ENCODE data around the gene SYS1.

Gene SYS1

GRCh38 chr20:45392733-45393132 is 29.8 kb downstream of the SYS1 start:
- no peak for DNase-seq

- DNase-seq = no peak
Observed at GRCh38 chr20:45394221-45395113, 31.5 kb downstream of the SYS1 start.

GRCh38 chr20:45395114-45395415 is 32.1 kb downstream of the SYS1 start:
- DNase-seq = no peak

DNA sequence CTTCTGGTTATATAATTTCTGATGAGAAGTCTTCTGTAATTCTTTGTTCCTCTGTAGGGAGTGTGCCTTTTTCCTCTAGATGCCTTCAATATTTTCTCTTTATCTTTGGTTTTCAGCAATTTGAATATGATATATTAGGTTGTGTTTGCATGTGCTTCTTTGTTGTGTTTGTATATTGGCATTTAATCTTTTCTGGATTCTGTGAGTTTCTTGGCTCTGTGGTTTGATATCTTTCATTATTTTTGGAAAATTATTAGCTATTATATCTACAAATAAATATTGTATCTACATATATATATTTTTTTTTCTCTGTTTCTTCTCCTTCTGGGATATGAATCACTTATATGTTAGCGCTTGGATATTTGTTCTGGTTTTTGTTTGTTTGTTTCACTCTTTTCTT is 36.1 kb downstream of the SYS1 start:
- DNase-seq = no peak

DNA sequence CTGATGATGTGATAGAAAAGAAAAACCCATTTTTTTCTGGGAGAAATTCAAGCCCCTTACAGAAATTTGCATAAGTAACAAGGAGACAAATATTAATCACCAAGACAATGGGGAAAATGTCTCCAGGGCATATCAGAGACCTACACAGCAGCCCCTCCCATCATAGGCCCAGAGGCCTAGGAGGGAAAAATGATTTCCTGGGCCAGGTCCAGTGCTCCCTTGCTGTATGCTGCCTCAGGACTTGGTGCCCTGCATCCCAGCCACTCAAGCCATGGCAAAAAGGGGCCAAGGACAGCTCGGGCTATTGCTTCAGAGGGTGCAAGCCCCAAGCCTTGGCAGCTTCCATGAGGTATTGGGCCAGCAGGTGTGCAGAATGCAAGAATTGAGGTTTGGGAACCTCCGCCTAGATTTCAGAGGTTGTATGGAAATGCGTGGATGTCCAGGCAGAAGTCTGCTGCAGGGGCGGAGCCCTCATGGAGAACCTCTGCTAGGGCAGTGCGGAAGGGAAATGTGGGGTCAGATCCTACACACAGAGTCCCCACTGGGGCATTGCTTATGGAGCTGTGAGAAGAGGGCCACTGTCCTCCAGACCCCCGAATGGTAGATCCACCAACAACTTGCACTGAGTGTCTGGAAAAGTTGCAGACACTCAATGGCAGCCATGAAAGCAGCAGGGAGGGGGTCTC is 37.5 kb downstream of the SYS1 start:
- DNase-seq = no peak

DNA sequence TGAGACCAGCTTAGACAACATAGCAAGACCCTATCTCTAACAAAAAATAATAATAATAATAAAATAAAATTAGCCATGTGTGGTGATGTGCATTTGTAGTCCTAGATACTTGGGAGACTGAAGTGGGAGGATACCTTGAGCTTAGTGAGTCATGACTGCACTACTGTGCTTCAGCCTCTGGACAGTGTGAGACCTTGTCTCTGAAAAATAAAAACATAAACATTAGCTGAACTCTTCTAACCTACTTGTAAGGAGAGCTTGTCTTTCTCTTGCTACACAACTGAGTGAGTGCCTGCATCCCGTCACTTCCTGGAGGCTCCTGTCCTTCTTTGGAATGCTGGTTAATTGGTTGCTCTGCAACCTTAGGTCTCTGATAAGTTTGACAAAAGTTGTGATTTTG is 40.0 kb downstream of the SYS1 start:
- no peak for DNase-seq

GRCh38 chr20:45404438-45404837 is 41.5 kb downstream of the SYS1 start:
- no peak for DNase-seq

GRCh38 chr20:45405571-45406259 is 42.8 kb downstream of the SYS1 start:
- DNase-seq = no peak

- peak; percentile 16 to 52 (median 34) for DNase-seq
Observed at GRCh38 chr20:45406260-45407066, 43.5 kb downstream of the SYS1 start.

- DNase-seq = peak in 3 of 6 experiments; percentile 29 to 37 (median 36)
Observed at GRCh38 chr20:45407067-45407745, 44.2 kb downstream of the SYS1 start.

GRCh38 chr20:45407783-45408645 is 45.1 kb downstream of the SYS1 start, which contains the start of gene DBNDD2:
Gene DBNDD2 (plus strand): TSS chr20:45408289. CDS start chr20:45408468, 179 bp downstream.
- peak in 3 of 6 experiments; percentile 21 to 34 (median 29) for DNase-seq

DNA sequence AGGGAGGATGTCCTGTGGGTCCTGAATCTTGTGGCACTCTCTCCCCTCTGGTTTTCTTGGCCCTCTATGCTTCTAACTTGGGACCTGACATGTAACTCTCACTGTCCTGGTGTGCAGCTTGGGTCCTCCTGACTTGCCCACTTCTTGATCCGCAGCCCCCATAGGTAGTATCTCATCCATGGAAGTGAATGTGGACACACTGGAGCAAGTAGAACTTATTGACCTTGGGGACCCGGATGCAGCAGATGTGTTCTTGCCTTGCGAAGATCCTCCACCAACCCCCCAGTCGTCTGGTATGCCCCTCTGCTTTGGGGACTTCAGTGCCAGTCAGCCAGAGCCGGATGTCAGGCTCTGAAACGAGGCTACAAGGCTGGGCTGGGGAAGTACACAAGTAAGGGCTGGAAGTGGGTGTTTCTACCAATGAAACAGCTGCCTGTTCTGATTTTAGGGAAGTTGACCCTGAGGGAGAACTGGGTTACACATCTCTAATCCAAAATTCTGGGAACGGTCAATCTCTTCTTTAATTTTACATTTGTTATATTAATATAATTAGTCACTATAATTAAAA is 45.8 kb downstream of the SYS1 start:
- peak in 1 of 6 experiments; percentile 9 for DNase-seq

DNA sequence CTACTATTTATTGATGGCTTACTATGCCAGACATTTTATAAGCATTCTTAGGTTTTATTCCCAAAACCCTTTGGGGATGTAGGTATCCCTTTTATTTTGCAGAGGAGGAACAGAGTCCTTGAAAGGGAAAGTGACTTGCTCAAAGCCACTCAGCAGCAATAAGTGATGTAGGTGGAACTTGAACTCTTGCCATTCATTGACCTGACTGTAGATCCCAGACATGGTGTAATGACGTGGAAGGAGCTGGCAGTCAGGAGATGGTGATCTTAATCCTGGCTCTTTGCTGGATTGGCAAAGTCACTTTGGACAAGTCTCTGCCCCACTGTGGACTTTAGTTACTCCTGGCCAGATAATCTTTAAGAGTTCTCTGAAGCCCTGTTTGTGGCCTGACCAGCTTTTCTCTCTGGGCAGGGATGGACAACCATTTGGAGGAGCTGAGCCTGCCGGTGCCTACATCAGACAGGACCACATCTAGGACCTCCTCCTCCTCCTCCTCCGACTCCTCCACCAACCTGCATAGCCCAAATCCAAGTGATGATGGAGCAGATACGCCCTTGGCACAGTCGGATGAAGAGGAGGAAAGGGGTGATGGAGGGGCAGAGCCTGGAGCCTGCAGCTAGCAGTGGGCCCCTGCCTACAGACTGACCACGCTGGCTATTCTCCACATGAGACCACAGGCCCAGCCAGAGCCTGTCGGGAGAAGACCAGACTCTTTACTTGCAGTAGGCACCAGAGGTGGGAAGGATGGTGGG is 46.7 kb downstream of the SYS1 start:
- no peak for DNase-seq

- no peak for DNase-seq
Observed at GRCh38 chr20:45410887-45411286, 47.9 kb downstream of the SYS1 start.

DNA sequence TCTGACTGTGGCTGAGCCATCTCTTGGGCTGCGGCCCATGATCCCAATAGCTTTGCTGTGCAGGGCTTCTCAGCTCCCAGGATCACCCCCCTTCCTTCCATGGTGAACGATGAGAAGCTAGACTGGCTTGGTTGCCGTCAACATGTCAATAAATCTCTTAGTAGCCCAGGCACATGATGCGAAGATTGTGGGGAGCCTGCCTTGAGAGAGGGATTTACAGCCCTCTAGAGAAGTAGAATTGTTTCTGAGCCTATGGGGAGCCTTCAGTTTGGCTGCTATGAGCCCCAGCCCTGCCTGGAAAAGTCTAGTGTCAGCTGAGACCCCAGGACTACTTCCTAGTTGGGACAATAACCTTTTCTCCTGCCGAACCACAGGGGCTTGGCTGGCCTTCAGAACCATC is 49.7 kb downstream of the SYS1 start:
- no peak for DNase-seq

DNA sequence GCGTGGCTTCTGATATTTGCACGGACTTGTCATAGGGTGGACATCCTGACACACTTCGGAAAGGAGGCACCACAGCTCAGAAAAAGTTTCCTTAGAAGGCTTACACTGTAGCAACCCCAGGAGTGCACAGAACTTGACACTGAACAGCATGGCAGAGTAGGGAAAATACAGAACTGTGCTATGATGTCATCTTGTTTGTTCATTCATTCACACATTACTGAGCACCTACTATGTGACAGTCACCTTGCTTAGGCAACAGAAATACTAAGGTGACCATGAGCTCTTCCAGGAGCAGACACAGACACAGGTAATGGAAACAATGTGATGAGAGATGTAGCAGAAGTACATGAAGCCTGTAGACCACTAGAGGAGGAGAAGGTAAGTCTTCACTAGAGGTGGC is 50.5 kb downstream of the SYS1 start:
- no peak for DNase-seq

- DNase-seq = peak; percentile 81 to 91 (median 90)
Observed at GRCh38 chr20:45415822-45416637, 53.1 kb downstream of the SYS1 start, which contains the start of gene PIGT. Gene PIGT (plus strand): TSS chr20:45416141. CDS start chr20:45416157, 16 bp downstream.

- no peak for DNase-seq
Observed at GRCh38 chr20:45416917-45417316, 54.0 kb downstream of the SYS1 start.

Measured in stimulated activated naive CD4-positive, alpha-beta T cell (primary cell).